HepG2 (cell line): ENCODE results near the gene CFL1. TPM values are rescaled to one million over a fixed set of nuclear protein-coding genes. Genes with fewer than 3 reads are reported as not detected.

Experiments
- CAMTA2 ChIP-seq: sonication (generic); formaldehyde crosslinking; IDR thresholded peaks from 2 replicates; pipeline ENCODE4 v1.4.0; 2020; ENCODE audit warnings: mild to moderate bottlenecking, missing genetic modification reagents, borderline replicate concordance
- HCFC1 ChIP-seq: fragments of 150-350 bp; IDR thresholded peaks from 2 replicates; pipeline ENCODE4 v1.6.1; 2014; ENCODE audit warnings: low read depth, low read length
- HHEX ChIP-seq: IDR thresholded peaks from 2 replicates; pipeline ENCODE4 v1.6.1; 2016; ENCODE audit warnings: control low read depth
- HMG20A ChIP-seq: IDR thresholded peaks from 2 replicates; pipeline ENCODE4 v1.6.1; 2016; ENCODE audit warnings: borderline replicate concordance
- MXD4 ChIP-seq: IDR thresholded peaks from 2 replicates; pipeline ENCODE4 v1.6.1; 2016; ENCODE audit warnings: mild to moderate bottlenecking, missing biosample characterization, missing genetic modification reagents
- NFE2L1 ChIP-seq: sonication (generic); formaldehyde crosslinking; IDR thresholded peaks from 2 replicates; pipeline ENCODE4 v1.4.0; 2020; ENCODE audit warnings: missing genetic modification reagents, mild to moderate bottlenecking, borderline replicate concordance
- NFIB ChIP-seq: sonication (generic); formaldehyde crosslinking; IDR thresholded peaks from 2 replicates; pipeline ENCODE4 v1.9.0; 2021; ENCODE audit warnings: missing genetic modification reagents, mild to moderate bottlenecking, borderline replicate concordance
- NFYB ChIP-seq: sonication (generic); formaldehyde crosslinking; IDR thresholded peaks from 2 replicates; pipeline ENCODE4 v1.4.0; 2020; ENCODE audit warnings: missing genetic modification reagents
- NR2F2 ChIP-seq: IDR thresholded peaks from 2 replicates; pipeline ENCODE4 v1.6.1; 2012; ENCODE audit warnings: low read depth, inconsistent platforms, borderline replicate concordance
- NR2F6 ChIP-seq, 2 experiments: IDR thresholded peaks; 2 replicates each; pipeline ENCODE4 v1.6.1; 2016; ENCODE audit warnings: antibody characterized with exemption in 1 of 2, mild to moderate bottlenecking in 1 of 2
- SCMH1 ChIP-seq: sonication (generic); formaldehyde crosslinking; IDR thresholded peaks from 2 replicates; pipeline ENCODE4 v1.9.0; 2021; ENCODE audit warnings: missing genetic modification reagents, mild to moderate bottlenecking, borderline replicate concordance
- ZNF17 ChIP-seq: sonication (generic); formaldehyde crosslinking; IDR thresholded peaks from 2 replicates; pipeline ENCODE4 v1.5.0; 2020; ENCODE audit warnings: mild to moderate bottlenecking, missing genetic modification reagents
- polyA plus RNA-seq, 8 experiments: library from polyadenylated mRNA; depleted of rRNA in 3 of 8; stranded (reverse) in 7 of 8; unstranded in 1 of 8; fragments of >200 nt; fragmentation: Illumina TruSeq in 4 of 8; extraction: Trizol in 4 of 8; gene quantifications; 2 replicates each; pipeline versions ENCODE4 v1.2.1 to v1.2.3, GENCODE V29; 2011 to 2016; ENCODE audit warnings: low read depth in 4 of 8, missing spikeins in 1 of 8, mixed read lengths in 1 of 8; ENCODE audit not compliant: insufficient read depth in 1 of 8
- total RNA-seq, 5 experiments: library from RNA; depleted of rRNA; stranded (reverse); fragments of >200 nt; fragmentation: Illumina TruSeq; extraction: Trizol; gene quantifications; 2 replicates each; pipeline ENCODE4 v1.2.3, GENCODE V29; 2016; ENCODE audit warnings: low read depth in 1 of 5
- TF ChIP-seq, protein P1 (sequence below): sonication (generic); formaldehyde crosslinking; IDR thresholded peaks from 2 replicates; pipeline ENCODE4 v1.4.0; 2020; ENCODE audit warnings: missing genetic modification reagents, borderline replicate concordance
- TF ChIP-seq, protein P2 (sequence below): sonication (generic); formaldehyde crosslinking; IDR thresholded peaks from 2 replicates; pipeline ENCODE4 v1.5.1; 2020; ENCODE audit warnings: mild to moderate bottlenecking, missing genetic modification reagents, moderate library complexity
- TF ChIP-seq, protein P3 (sequence below): sonication (generic); formaldehyde crosslinking; IDR thresholded peaks from 2 replicates; pipeline ENCODE4 v1.8.1; 2023; ENCODE audit warnings: mild to moderate bottlenecking, moderate library complexity, missing genetic modification reagents
- TF ChIP-seq, protein P4 (sequence below): sonication (generic); formaldehyde crosslinking; IDR thresholded peaks from 2 replicates; pipeline ENCODE4 v1.5.0; 2020; ENCODE audit warnings: mild to moderate bottlenecking, missing genetic modification reagents
- TF ChIP-seq, protein P5 (sequence below): sonication (generic); formaldehyde crosslinking; IDR thresholded peaks from 2 replicates; pipeline ENCODE4 v1.4.0; 2020; ENCODE audit warnings: missing genetic modification reagents, borderline replicate concordance
- TF ChIP-seq, protein P6 (sequence below): IDR thresholded peaks from 2 replicates; pipeline ENCODE4 v1.6.1; 2016; ENCODE audit warnings: low read depth, control low read depth

Gene CFL1
- total and polyA plus RNA-seq, 2 of the 13 experiments (the other 11 are each of a cell fraction or from before 2014, with no cell fraction given) = 379 to 383 TPM

DNA sequence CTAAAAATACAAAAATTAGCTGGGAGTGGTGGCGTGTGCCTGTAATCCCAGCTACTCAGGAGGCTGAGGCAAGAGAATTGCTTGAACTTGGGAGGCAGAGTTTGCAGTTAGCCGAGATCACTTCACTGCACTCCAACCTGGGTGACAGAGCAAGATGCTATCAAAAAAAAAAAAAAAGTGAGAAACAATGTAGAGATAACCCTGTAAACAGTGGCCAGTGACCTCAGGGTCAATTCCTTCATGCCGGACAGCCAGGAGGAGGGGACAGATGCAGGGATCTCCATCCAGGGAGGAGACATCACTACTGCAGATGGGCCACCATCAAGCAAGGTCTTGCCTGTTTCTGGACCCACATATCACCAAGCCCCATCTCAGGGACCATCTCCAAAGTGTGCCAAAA is 10.2 kb downstream of the CFL1 start (continued):
- peak; percentile 39; the same call in 1 of the 2 replicates for TF ChIP-seq NR2F2
- no peak for TF ChIP-seq HCFC1
- TF ChIP-seq, protein P1, sequence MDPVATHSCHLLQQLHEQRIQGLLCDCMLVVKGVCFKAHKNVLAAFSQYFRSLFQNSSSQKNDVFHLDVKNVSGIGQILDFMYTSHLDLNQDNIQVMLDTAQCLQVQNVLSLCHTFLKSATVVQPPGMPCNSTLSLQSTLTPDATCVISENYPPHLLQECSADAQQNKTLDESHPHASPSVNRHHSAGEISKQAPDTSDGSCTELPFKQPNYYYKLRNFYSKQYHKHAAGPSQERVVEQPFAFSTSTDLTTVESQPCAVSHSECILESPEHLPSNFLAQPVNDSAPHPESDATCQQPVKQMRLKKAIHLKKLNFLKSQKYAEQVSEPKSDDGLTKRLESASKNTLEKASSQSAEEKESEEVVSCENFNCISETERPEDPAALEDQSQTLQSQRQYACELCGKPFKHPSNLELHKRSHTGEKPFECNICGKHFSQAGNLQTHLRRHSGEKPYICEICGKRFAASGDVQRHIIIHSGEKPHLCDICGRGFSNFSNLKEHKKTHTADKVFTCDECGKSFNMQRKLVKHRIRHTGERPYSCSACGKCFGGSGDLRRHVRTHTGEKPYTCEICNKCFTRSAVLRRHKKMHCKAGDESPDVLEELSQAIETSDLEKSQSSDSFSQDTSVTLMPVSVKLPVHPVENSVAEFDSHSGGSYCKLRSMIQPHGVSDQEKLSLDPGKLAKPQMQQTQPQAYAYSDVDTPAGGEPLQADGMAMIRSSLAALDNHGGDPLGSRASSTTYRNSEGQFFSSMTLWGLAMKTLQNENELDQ (CRISPR knock-in tag) = no peak
- TF ChIP-seq, protein P2, sequence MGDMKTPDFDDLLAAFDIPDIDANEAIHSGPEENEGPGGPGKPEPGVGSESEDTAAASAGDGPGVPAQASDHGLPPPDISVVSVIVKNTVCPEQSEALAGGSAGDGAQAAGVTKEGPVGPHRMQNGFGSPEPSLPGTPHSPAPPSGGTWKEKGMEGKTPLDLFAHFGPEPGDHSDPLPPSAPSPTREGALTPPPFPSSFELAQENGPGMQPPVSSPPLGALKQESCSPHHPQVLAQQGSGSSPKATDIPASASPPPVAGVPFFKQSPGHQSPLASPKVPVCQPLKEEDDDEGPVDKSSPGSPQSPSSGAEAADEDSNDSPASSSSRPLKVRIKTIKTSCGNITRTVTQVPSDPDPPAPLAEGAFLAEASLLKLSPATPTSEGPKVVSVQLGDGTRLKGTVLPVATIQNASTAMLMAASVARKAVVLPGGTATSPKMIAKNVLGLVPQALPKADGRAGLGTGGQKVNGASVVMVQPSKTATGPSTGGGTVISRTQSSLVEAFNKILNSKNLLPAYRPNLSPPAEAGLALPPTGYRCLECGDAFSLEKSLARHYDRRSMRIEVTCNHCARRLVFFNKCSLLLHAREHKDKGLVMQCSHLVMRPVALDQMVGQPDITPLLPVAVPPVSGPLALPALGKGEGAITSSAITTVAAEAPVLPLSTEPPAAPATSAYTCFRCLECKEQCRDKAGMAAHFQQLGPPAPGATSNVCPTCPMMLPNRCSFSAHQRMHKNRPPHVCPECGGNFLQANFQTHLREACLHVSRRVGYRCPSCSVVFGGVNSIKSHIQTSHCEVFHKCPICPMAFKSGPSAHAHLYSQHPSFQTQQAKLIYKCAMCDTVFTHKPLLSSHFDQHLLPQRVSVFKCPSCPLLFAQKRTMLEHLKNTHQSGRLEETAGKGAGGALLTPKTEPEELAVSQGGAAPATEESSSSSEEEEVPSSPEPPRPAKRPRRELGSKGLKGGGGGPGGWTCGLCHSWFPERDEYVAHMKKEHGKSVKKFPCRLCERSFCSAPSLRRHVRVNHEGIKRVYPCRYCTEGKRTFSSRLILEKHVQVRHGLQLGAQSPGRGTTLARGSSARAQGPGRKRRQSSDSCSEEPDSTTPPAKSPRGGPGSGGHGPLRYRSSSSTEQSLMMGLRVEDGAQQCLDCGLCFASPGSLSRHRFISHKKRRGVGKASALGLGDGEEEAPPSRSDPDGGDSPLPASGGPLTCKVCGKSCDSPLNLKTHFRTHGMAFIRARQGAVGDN (CRISPR knock-in tag) = no peak
- TF ChIP-seq ZNF17 (CRISPR knock-in tag) = no peak
- TF ChIP-seq CAMTA2 = no peak
- TF ChIP-seq, protein P3, sequence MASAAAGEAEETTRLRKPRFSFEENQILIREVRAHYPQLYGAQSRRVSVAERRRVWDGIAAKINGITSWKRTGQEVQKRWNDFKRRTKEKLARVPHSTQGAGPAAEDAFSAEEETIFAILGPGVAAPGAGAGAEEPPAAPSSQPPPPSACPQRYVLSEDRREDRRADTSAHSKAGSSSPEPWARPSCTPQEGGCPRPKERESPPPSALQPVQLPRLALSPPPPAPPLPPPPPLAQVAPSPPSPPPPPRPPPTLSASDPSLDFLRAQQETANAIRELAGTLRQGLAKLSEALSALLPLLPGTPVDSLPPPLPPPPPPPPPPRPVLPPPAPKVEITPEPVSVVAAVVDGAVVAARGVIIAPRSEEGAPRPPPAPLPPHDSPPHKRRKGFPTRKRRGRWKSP (CRISPR knock-in tag) = no peak
- TF ChIP-seq NFIB (CRISPR knock-in tag) = no peak
- TF ChIP-seq, protein P4, sequence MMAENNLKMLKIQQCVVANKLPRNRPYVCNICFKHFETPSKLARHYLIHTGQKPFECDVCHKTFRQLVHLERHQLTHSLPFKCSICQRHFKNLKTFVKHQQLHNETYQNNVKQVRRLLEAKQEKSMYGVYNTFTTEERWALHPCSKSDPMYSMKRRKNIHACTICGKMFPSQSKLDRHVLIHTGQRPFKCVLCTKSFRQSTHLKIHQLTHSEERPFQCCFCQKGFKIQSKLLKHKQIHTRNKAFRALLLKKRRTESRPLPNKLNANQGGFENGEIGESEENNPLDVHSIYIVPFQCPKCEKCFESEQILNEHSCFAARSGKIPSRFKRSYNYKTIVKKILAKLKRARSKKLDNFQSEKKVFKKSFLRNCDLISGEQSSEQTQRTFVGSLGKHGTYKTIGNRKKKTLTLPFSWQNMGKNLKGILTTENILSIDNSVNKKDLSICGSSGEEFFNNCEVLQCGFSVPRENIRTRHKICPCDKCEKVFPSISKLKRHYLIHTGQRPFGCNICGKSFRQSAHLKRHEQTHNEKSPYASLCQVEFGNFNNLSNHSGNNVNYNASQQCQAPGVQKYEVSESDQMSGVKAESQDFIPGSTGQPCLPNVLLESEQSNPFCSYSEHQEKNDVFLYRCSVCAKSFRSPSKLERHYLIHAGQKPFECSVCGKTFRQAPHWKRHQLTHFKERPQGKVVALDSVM (CRISPR knock-in tag) = no peak
- TF ChIP-seq, protein P5, sequence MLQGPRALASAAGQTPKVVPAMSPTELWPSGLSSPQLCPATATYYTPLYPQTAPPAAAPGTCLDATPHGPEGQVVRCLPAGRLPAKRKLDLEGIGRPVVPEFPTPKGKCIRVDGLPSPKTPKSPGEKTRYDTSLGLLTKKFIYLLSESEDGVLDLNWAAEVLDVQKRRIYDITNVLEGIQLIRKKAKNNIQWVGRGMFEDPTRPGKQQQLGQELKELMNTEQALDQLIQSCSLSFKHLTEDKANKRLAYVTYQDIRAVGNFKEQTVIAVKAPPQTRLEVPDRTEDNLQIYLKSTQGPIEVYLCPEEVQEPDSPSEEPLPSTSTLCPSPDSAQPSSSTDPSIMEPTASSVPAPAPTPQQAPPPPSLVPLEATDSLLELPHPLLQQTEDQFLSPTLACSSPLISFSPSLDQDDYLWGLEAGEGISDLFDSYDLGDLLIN (CRISPR knock-in tag) = no peak
- no peak for TF ChIP-seq SCMH1 (CRISPR knock-in tag)
- TF ChIP-seq, protein P6, sequence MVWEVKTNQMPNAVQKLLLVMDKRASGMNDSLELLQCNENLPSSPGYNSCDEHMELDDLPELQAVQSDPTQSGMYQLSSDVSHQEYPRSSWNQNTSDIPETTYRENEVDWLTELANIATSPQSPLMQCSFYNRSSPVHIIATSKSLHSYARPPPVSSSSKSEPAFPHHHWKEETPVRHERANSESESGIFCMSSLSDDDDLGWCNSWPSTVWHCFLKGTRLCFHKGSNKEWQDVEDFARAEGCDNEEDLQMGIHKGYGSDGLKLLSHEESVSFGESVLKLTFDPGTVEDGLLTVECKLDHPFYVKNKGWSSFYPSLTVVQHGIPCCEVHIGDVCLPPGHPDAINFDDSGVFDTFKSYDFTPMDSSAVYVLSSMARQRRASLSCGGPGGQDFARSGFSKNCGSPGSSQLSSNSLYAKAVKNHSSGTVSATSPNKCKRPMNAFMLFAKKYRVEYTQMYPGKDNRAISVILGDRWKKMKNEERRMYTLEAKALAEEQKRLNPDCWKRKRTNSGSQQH (CRISPR knock-in tag) = no peak
- no peak for TF ChIP-seq MXD4 (CRISPR knock-in tag)
- no peak for TF ChIP-seq NFYB (CRISPR knock-in tag)
- no peak for TF ChIP-seq HHEX (CRISPR knock-in tag)
- no peak for TF ChIP-seq HMG20A (CRISPR knock-in tag)
- peak; percentile 51; the same call in 1 of the 2 replicates for TF ChIP-seq NR2F6 (IDR thresholded peaks at IDR 0.05)
- TF ChIP-seq NR2F6 (CRISPR knock-in tag; IDR thresholded peaks at IDR 0.05) = peak; percentile 71
- no peak for TF ChIP-seq NFE2L1 (CRISPR knock-in tag)
